Muscle layer of colon (tissue), 2 donors: ENCODE results near the gene GLRB.

Source experiments
- H3K27ac ChIP-seq: one replicate; pipeline ENCODE4 v1.7.0; 2013; ENCODE audit warnings: low read depth, mild to moderate bottlenecking, low read length, moderate library complexity
- H3K27me3 ChIP-seq, 2 donors: one replicate each; pipeline ENCODE4 v1.7.0; 2013; ENCODE audit warnings: low read length in 2 of 2, mild to moderate bottlenecking in 2 of 2; ENCODE audit not compliant: insufficient read depth in 2 of 2, control insufficient read depth in 1 of 2
- H3K36me3 ChIP-seq: one replicate; pipeline ENCODE4 v1.7.0; 2013; ENCODE audit warnings: mild to moderate bottlenecking, low read length; ENCODE audit not compliant: insufficient read depth
- H3K4me1 ChIP-seq: one replicate; pipeline ENCODE4 v1.7.0; 2013; ENCODE audit warnings: mild to moderate bottlenecking, low read length; ENCODE audit not compliant: insufficient read depth
- H3K4me3 ChIP-seq, 2 donors: one replicate each; pipeline ENCODE4 v1.7.0; 2013; ENCODE audit warnings: low read length in 2 of 2, low read depth in 1 of 2, mild to moderate bottlenecking in 1 of 2, moderate library complexity in 1 of 2
- H3K9ac ChIP-seq: one replicate; pipeline ENCODE4 v1.7.0; 2013; ENCODE audit warnings: low read length
- H3K9me3 ChIP-seq: one replicate; pipeline ENCODE4 v1.7.0; 2013; ENCODE audit warnings: mild to moderate bottlenecking, low read length
- donor health status: abdominal sarcoma.
- donor health status: Adenocarcinoma of cecum.

GLRB gene

GRCh38 chr4:157204634-157205244 lies 128.8 kb downstream of the GLRB start:
- no peaks in the 10 kb centered on the region for H3K9me3 ChIP-seq
- no peaks in the 10 kb centered on the region for H3K27me3 ChIP-seq
- no peak overlapping the region for H3K27ac ChIP-seq
- H3K4me1 ChIP-seq, result no peaks in the 10 kb centered on the region
- no peak overlapping the region for H3K4me3 ChIP-seq
- H3K9ac ChIP-seq, result no peak overlapping the region
- no peaks in the 10 kb centered on the region for H3K36me3 ChIP-seq

GRCh38 chr4:157217708-157218107 lies 141.8 kb downstream of the GLRB start:
- H3K4me1 ChIP-seq, result no peaks in the 10 kb centered on the region
- no peak overlapping the region for H3K4me3 ChIP-seq
- no peak overlapping the region for H3K9ac ChIP-seq
- H3K36me3 ChIP-seq, result no peaks in the 10 kb centered on the region
- H3K9me3 ChIP-seq, result no peaks in the 10 kb centered on the region
- no peak overlapping the region for H3K27ac ChIP-seq
- peaks cover 16 to 18% of the 10 kb centered on the region in 2 donors for H3K27me3 ChIP-seq

- Histone ChIP-seq H3K36me3 (no peaks in the 10 kb centered on the region), H3K27me3 (peaks cover 18 to 19% of the 10 kb centered on the region in 2 donors), H3K4me1 (no peaks in the 10 kb centered on the region), H3K9me3 (no peaks in the 10 kb centered on the region), H3K9ac (no peak overlapping the region), H3K4me3 (peak overlapping the region in 1 of 2 donors; percentile 26), H3K27ac (no peak overlapping the region)
Observed at GRCh38 chr4:157219711-157220370, 143.9 kb downstream of the GLRB start.

GRCh38 chr4:157220371-157220881 lies 144.5 kb downstream of the GLRB start, which contains the start of gene GRIA2:
Gene GRIA2 (plus strand): TSS chr4:157220728. CDS start chr4:157221043, 315 bp downstream.
- Histone ChIP-seq H3K4me1 (no peaks in the 10 kb centered on the region), H3K27ac (no peak within 1 kb of the TSS), H3K4me3 (peak within 1 kb of the TSS in 1 of 2 donors; percentile 26), H3K27me3 (peaks cover 18 to 19% of the 10 kb centered on the region in 2 donors), H3K36me3 (no peaks in the 10 kb centered on the region), H3K9ac (no peak within 1 kb of the TSS), H3K9me3 (no peaks in the 10 kb centered on the region)

GRCh38 chr4:157221426-157221894 lies 145.5 kb downstream of the GLRB start:
- H3K4me1 ChIP-seq, result no peaks in the 10 kb centered on the region
- H3K9ac ChIP-seq, result no peak overlapping the region
- H3K27me3 ChIP-seq, result peaks cover 18 to 19% of the 10 kb centered on the region in 2 donors
- H3K36me3 ChIP-seq, result no peaks in the 10 kb centered on the region
- no peaks in the 10 kb centered on the region for H3K9me3 ChIP-seq
- H3K27ac ChIP-seq, result no peak overlapping the region
- H3K4me3 ChIP-seq, result no peak overlapping the region
